GM19193 (cell line): Measurements from ENCODE around the gene DAGLA.

ENCODE experiments used
- POLR2A ChIP-seq: IDR thresholded peaks from 4 replicates; pipeline ENCODE4 v1.6.1; 2011; ENCODE audit not compliant: insufficient read depth, insufficient read length; ENCODE audit errors: extremely low read depth

DAGLA gene

GRCh38 chr11:61727401-61727811, 47.2 kb downstream of the DAGLA start:
- no peak for TF ChIP-seq POLR2A

- no peak for TF ChIP-seq POLR2A
These were observed 48.1 kb downstream of the DAGLA start for GRCh38 chr11:61728066-61728939.

GRCh38 chr11:61728940-61729219, 48.7 kb downstream of the DAGLA start:
- TF ChIP-seq POLR2A = no peak

- no peak for TF ChIP-seq POLR2A
These were observed 50.2 kb downstream of the DAGLA start for GRCh38 chr11:61730240-61730994.

GRCh38 chr11:61731211-61731951, 51.2 kb downstream of the DAGLA start:
- TF ChIP-seq POLR2A = no peak

- TF ChIP-seq POLR2A = no peak
These were observed 51.9 kb downstream of the DAGLA start for GRCh38 chr11:61731952-61732675.

GRCh38 chr11:61732705-61733104, 52.5 kb downstream of the DAGLA start:
- no peak for TF ChIP-seq POLR2A

- TF ChIP-seq POLR2A = no peak
These were observed 53.2 kb downstream of the DAGLA start for GRCh38 chr11:61733120-61733978.

- no peak for TF ChIP-seq POLR2A
These were observed 54.6 kb downstream of the DAGLA start for GRCh38 chr11:61734767-61735166.

- no peak for TF ChIP-seq POLR2A
These were observed 55.2 kb downstream of the DAGLA start for GRCh38 chr11:61735391-61735790.

GRCh38 chr11:61736310-61736709, 56.1 kb downstream of the DAGLA start:
- TF ChIP-seq POLR2A = no peak

GRCh38 chr11:61737131-61737530, 56.9 kb downstream of the DAGLA start:
- no peak for TF ChIP-seq POLR2A

GRCh38 chr11:61737636-61738386, 57.6 kb downstream of the DAGLA start:
- no peak for TF ChIP-seq POLR2A

- TF ChIP-seq POLR2A = no peak
These were observed 58.6 kb downstream of the DAGLA start for GRCh38 chr11:61738776-61739175.

GRCh38 chr11:61739413-61739812, 59.2 kb downstream of the DAGLA start:
- no peak for TF ChIP-seq POLR2A
